ENCODE results near the gene LYST.

GRCh38 chr1:235865565-235866204 lies 1.0 kb downstream of the LYST start:
- TF ChIP-seq EZH2 (IDR thresholded peaks at IDR 0.05) (no peak), POLR2AphosphoS5 (IDR thresholded peaks at IDR 0.05; ENCODE audit: borderline replicate concordance, low read depth, low read length) (no peak)

Data from SK-N-MC (cell line).